GM12864 (cell line): ENCODE measurements around the gene HYOU1.

Source experiments
- DNase-seq: peaks from one replicate; pipeline ENCODE4 v3.0.0-alpha.2; 2011; ENCODE audit warnings: low read depth
- H3K4me3 ChIP-seq: 2 replicates; pipeline ENCODE4 v1.5.1; 2011; ENCODE audit warnings: mild to moderate bottlenecking, low read depth, low read length, control low read depth
- TF ChIP-seq, protein P1 (sequence below): IDR thresholded peaks from 2 replicates; pipeline ENCODE4 v1.5.1; 2011; ENCODE audit warnings: low read depth, mild to moderate bottlenecking, moderate library complexity, low read length, control low read depth, inconsistent platforms; ENCODE audit errors: missing control alignments

Gene HYOU1

DNA sequence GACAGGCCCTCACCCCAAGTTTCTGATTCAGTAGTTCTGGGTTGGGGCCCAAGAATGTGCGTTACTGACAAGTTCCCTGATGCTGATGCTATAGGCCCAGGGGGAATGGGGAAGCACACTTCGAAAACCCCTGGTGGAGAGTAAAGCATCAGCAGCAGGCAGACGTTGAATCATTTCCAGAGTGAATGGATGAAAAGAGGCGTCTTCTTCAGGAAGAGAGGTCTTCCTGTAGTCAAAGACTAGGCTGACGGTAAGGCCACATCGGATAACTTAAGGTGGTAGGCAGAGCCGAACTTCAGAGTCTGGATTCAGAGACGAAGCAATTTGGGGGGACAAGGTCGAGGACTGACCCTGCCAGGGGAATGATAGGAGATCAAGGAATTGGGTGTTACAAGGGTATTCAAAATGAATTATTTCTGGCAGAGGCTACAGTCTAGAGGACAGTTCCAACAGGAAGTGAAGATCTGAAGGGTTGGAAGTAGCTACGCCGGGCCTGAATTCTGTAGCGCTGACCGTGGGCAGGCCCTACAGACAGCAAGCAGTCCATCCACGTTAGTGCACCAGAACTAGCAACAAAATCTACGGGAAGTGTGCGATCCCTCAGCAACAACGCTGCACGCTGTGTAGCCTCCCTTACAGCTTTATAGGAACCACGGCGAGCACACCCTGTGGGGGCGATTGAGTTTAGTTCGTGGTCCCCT is 59.9 kb downstream of the HYOU1 start:
- peak; percentile 26 for DNase-seq
- TF ChIP-seq, protein P1, sequence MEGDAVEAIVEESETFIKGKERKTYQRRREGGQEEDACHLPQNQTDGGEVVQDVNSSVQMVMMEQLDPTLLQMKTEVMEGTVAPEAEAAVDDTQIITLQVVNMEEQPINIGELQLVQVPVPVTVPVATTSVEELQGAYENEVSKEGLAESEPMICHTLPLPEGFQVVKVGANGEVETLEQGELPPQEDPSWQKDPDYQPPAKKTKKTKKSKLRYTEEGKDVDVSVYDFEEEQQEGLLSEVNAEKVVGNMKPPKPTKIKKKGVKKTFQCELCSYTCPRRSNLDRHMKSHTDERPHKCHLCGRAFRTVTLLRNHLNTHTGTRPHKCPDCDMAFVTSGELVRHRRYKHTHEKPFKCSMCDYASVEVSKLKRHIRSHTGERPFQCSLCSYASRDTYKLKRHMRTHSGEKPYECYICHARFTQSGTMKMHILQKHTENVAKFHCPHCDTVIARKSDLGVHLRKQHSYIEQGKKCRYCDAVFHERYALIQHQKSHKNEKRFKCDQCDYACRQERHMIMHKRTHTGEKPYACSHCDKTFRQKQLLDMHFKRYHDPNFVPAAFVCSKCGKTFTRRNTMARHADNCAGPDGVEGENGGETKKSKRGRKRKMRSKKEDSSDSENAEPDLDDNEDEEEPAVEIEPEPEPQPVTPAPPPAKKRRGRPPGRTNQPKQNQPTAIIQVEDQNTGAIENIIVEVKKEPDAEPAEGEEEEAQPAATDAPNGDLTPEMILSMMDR, result peak; percentile 59
- H3K4me3 ChIP-seq, result peak overlapping the region; percentile 64
